HG03354 (cell line): ENCODE measurements around the gene SCARB1.

Experiments used
- ATAC-seq: cut with Tn5 transposase; IDR thresholded peaks from one replicate; pipeline ENCODE4 v1.9.1; 2021; ENCODE audit warnings: mild to moderate bottlenecking; ENCODE audit not compliant: unreplicated experiment, poor library complexity, severe bottlenecking

SCARB1 gene

DNA sequence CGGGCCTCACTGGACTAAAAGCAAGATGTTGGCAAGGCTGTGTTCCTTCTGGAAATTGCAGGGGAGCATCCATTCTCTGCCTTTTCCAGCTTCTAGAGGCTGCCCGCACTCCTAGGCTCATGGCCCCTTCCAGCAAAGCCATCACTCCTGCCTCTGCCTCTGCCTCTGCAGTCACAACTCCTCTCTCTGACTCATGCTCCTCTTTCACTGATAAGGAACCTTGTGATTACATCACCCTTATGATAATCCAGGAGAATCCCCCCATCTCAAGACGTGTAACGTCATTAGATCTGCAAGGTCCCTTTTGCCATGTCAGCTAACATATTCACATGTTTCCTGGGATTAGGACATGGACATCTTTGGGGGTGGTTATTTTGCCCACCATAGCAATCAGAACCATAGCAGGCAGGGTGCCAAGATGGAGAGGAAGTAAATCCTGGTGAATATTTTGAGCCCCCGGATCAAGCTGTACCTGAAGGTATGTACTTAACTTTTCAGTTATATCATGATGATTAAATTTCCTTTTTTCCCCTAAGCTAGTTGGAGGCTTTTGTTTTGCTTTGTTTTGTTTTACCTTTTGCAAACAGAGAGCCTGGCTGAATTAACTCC lies 123.6 kb downstream of the SCARB1 start:
- no peak for ATAC-seq

DNA sequence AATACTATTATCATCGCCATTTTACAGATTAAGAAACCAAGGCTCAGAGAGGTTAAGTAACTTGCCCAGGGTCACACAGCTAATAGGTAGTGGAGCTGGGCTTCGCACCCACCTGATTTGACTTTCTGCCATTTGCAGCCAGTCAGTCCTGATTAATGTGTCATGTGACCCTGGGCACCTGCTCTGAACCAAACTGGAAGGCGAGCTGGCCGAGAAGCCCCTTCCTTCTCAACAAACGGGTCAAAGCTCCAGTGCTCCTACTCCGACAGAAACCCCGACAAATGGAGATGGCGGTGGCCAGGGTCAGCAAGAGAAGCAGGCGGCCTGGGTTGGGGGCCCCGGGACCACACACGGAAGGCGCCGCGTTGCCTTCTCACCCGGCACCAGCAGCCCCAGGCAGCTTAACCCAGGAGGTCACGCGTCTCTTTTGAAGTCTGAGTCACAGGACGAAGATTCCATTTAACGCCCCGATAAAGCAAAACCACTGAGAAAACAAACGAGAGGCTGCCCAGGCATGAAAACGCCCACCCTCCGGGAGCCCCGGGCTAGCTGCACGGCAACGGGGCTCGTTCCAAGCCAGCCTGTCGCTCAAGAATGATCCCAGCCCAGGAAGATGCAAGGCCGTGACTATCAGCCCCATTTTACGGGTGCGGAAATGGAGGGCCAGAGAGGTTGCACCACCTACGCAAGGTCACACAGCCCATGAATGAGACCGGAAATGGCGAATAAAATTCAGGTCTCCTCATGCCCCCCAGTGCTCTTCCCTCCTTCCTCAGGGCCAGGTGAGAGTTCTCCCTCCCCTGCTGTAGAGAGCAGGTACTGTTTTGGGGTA lies 124.8 kb downstream of the SCARB1 start:
- no peak for ATAC-seq

DNA sequence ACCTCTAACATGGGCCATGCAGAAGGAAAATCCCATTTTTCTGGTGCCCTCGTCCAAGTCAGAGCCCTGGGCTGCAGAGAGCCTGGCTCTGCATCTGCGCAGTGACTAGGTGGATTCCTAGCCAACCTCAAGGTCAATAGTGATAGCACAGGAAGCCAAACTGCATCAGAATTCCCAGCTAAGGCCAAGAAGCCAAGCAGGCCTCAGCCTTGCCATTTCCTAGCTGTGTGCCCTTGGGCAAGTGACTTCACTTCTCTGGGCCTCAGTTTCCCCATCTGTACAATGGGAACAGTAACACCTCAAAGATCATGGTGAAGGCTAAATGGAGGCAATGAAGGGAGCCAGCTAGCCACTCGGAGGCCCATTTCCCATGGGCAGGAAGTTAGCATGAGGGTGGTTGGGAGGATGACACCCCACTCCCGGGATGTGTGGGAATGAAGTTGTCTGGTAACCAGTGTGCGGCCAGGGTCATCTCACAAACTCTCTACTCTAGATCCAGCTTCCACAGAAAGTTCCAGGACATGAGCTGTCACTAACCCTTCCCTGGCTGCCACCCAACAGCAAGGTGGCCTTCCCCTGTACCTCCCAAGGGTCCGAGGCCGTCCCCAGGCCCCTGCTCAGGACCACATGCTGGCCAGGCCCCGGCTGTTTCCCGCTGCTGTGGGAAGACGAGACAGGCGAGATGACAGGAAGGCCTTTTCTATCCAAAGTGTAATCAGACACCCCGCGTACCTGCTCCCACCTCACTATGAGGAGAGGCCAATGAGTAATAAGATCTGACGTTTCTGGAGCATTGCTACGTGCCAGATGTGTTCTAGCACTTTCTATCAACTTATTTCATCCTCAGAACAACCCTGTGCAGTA lies 125.7 kb downstream of the SCARB1 start:
- ATAC-seq, result no peak

DNA sequence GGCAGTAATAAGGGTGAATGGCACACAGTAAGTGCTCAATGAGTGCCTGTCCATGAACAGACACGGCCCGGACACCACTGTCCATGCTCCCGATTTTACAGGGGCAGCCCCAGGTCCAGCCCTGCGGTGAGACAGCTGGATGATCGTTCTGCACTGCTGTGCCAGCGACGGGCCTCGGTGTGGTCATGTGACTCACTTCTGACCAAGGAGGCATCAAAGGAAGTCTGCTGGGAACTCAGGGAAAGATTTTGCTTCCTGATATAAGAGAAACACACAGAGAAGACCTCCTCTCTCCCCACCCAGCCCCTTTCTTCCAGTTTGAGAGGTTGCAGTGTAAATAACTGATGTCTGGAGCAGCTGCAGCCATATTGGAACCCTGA lies 126.6 kb downstream of the SCARB1 start:
- ATAC-seq, result no peak

DNA sequence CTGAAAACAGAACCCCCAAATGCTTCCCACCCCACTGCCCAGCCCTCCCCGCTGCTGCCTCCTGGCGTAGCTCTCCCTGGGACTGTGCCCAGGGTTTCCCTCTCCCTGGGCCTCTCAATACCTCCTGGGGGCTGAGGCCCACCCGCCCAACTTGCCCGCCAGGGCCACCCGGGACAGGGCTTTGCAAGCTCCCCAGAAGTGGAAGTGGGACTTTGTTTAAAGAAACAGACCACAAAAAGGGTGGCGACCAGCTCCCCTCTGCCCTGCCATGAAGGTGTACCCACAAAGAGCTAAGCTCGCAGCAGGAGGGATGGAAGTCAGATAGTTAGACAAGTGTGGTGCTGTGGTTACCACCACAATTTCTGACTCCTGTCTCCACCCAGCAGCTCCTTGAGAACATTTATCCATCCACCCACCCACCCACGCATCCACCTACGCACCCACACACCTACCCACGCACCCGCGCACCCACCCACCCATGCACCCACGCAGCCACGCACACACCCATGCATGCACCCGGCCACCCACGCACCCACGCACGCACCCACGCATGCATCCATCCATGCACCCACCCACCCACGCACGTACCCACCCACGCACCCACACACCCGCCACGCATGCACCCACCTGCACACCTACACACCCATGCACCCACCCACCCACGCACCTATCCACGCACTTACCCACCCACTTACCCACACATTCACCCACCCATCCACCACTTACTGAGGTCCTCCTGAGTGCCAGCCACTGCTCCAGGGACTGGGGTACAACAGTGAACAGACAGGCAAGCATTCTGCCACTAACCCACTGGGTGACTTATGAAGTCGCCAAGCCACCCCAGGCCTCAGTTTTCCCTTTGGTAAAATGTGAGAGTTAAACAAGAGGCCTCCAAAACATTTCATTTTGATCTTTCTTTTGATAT lies 127.3 kb downstream of the SCARB1 start:
- ATAC-seq, result no peak

DNA sequence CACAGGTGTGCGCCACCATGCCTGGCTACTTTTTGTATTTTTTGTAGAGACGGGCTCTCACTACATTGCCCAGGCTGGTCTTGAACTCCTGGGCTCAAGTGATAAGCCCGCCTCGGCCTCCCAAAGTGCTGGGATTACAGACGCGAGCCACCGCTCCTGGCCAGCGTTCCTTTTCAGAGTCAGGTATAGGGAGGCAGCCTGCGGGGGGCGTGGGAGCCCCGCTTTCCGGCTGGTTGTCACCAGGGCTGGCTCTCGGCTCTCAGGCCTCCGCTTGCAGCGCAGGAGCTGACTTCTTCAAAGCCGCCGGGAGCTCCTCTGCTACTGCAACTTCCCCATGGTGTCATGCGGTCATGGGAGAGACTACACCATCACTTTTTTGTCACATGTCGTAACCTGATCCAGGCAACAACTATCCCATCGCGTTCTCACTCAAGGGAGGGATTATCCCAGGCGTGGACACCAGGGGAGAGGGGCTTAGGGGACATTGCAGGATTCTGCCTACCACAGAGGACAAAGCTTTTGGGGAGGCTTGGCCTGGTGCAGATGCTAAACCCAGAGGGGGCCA lies 129.4 kb downstream of the SCARB1 start:
- no peak for ATAC-seq

DNA sequence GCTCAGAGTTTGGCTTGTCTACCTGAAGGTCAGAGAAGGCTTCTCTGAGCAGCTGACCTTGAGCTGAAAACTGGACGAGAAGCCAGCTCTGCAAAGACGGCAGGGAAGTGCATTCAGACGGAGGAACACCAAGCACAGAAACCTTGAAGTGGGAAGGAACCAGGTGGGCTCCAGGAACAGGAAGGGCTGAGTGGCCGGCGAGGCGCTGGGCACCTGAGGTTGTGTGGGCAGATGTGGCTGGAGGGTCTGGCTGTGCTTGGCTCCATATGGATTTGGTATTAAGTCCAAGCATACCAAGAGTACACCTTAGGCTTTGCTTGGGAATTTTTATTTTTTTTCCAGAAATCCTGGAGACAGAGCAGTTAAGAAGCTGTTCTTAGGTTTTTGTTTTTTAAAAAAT lies 130.6 kb downstream of the SCARB1 start:
- ATAC-seq, result no peak

DNA sequence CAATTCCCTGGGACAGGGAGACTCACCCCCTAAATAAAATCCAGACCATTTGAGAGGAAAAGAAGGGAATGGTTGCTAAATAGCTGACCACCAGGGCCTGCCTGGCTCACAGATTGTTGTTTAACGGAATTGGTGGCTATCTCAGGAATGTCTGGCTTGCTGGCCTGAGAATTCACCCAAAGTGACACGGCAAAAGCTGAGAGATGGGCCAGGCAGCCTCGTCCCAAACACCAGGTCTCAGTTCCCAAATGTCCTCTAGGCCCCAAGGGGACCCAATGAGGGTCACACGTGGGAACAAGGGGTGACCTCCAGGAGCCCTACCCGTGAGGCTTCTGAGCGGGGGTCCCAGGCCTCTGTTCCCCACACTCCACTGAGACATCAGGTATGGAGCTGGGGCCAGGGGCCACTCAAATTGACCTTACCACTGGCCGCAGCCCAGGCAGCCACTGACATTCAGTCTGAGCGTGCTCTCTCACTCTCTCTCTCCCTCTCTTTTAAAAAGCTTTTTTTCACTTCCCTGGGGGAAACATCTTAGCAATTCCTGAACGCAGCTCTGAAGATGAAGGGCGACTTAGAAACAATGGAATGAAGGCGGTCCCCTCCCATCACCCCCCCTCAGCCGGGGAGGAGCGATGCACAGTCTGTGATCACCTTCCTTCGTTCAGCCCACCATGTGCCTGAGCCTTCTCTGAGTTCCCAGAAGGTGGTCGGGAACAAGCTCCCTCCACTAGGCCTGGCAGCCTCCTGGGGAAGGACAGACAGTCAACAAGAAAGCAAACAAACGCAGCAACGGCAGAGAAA lies 131.2 kb downstream of the SCARB1 start:
- no peak for ATAC-seq

DNA sequence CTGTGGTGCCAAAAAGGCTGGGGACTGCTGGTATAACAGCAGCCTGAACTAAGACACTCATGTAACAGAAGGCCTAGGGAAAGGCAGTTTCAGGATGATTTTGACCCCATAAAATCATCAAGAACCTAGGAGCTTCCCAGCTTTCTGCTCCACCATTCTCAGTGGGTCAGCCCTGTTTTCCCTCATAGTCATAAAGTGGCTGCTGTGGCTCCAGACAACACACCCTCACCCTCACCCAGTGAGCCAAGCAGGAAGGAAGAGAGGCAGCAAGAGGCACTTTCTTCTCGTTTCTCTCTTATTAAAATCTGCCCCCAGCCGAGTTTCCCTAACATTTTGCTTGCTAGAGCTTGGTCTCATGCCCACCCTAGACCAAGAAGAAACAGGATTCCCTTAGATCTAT lies 131.8 kb downstream of the SCARB1 start:
- ATAC-seq, result no peak

DNA sequence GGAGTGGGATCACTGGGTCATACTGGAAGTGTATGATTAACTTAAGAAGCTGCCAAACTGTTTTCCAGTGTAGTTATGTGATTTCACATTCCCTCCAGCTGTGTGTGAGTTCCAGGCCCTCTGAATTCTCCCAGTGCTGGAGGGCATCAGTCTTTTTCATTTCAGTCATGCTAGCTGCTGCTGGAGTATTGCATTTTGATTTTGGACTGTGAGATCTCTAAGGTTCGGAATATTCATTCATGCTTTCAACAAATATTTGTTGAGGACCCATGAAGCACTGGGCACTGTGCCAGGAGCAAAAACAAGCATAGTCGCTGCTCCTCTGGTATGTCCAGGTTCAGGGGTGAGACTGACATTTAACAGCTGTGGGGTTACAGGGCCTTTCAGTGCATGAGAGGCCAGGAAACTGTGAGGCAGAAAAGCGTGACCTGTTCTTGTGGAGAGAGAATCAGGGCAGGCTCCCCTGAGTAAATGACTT lies 133.2 kb downstream of the SCARB1 start:
- no peak for ATAC-seq

DNA sequence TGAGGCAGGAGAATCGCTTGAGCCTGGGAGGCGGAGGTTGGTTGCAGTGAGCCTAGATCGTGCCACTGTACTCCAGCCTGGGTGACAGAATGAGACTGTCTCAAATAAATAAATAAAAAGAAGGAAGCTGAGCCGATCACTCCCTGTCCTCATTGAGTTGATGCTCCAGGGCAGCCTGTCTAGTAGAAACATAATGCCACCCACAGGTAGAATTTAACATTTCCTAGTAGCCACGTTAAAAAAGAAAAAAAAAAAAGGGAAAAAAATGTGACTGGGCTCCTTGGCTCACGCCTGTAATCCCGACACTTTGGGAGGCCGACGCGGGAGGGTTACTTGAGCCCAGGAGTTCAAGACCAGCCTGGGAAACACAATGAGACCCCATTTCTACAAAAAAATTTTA lies 135.7 kb downstream of the SCARB1 start:
- no peak for ATAC-seq

DNA sequence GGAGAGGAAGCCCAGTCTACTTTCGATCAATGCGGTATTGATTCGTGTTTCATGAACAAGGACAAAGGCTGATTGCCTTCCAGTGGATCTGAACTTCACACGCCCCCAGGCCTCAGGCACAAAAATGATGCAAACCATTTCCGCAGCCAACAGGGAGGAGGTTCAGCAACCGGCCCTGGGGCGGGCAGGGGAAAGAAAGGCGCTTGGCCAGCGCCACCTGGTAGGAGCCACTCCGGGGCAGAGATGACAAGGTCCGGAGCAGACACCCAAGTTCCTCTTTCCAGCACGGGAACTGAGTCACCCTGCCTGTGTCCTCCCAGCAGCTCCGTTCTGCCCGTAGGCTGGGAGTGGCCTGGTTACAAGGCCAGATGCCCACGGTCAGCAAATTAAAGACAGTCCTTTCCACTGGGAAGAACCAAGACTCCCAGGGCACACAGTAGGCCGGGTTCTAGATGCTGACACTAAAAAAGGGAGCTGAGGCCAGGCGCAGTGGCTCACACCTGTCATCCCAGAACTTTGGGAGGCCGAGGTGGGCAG lies 136.3 kb downstream of the SCARB1 start:
- no peak for ATAC-seq
